Stimulated activated CD4-positive, alpha-beta T cell treated with anti-CD3 and anti-CD28 coated beads, Interleukin-1b, Interleukin-23, amount 100 ng/mL, for 4 hours (primary cell): Measurements from ENCODE around the gene PHF12.
"Not testable (repeated sequence)": the region's sequence is repeated elsewhere in the genome, so short reads cannot be mapped to it uniquely, and the experiment has no call there.

Experiments
- DNase-seq, 2 donors: peaks; one replicate each; pipeline ENCODE4 v3.0.0-alpha.2; 2020; ENCODE audit warnings: low read depth in 2 of 2

PHF12 gene

DNA sequence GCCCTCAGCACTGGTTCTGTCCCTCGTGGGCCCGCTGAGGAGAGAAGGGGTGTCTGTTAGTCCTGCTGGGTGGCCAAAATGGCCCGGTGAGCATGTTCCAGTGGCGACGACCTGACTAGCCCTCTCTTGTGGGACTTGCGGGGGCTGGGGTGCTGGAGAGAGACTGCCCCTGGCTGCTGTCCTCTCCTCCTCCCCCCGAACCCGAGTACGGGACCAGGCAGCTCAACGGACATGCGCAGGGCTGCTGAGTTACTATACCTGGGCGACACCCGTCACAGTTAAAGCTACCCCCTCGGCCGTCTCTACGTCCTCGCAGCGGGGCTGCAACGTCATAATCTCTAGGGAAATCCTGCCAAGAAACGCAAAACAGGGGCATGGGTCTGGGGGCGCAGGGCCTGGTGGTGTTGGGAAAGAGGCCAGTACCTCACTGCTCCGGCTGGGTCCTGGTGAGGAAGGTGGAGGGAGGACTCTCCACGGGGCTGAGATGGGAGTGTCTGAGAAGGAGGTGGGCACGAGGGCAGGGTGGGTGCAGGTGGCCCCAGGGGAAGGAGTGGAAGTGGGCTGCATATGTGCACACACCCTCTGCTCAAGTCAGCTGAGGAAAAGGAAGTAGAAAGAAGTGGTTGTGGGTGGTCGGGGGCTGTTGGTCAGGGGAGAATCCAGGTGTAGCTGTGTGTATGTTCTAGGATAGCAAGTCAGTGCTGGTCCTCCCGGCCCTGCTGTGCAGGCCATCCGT lies 67.2 kb downstream of the PHF12 start:
- no peak for DNase-seq

GRCh38 chr17:28882154-28882895 lies 69.0 kb downstream of the PHF12 start:
- no peak for DNase-seq

DNA sequence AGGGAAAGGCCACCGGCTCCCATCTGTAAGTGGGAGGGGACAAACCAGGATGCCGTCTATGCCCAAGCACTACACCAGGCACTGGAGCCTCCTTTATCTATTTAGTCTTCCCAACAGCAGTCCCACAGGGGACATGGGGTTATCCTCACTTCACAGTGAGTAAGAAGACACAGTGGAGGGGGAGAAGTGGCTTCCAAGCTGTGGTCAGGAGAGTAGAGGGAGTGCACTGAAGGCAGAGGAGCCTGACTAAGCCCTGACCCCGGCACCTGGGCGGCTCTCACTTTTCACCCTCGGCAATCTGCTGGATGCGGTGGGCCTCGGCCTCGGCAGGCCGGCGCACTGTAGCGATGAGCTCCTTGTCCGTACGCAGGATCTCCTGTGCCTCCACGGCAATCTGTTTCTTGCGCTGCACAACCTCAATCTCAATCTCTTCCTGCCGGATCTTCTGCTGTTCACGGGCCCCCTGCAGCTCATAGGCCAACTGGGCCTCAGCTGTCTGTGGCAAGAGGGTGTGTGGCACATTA lies 69.7 kb downstream of the PHF12 start:
- DNase-seq, result no peak

- no peak for DNase-seq
Observed at GRCh38 chr17:28880572-28880945, 70.8 kb downstream of the PHF12 start.

DNA sequence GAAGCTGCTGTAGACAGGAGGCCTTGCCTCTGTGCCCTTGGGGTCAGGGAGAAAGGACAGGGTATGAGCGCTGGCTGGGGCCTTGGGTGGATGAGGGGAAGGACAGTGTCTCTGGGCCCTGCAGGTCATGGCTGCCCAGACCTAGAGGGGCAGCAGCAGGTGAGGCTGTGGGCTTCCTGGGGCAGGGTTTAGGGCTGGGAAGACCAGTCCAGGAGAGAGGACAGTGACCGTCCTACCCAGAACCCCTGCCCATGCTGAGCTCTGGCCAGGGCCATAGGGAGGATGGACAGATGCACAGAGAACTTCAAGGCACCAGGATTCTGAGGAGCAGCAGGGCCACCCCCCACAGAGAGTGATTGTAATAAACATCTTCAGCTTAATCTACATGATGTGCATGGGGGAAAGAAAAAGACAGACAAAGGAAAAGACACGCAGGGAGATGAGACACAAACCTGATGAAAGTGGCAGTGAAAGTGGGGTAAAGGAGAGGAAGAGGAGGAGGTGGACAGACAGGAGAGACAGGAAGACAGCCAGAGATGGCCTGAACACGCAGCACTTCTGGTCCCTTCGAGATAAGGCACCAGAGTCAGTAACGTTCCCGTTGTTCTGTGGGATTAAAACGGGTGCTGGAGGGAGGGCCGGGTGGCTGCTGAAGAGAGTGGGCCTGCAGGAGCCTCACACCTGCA lies 71.3 kb downstream of the PHF12 start:
- no peak for DNase-seq

- no peak for DNase-seq
Observed at GRCh38 chr17:28878981-28879380, 72.3 kb downstream of the PHF12 start.

GRCh38 chr17:28878158-28878910 lies 73.0 kb downstream of the PHF12 start:
- no peak for DNase-seq

DNA sequence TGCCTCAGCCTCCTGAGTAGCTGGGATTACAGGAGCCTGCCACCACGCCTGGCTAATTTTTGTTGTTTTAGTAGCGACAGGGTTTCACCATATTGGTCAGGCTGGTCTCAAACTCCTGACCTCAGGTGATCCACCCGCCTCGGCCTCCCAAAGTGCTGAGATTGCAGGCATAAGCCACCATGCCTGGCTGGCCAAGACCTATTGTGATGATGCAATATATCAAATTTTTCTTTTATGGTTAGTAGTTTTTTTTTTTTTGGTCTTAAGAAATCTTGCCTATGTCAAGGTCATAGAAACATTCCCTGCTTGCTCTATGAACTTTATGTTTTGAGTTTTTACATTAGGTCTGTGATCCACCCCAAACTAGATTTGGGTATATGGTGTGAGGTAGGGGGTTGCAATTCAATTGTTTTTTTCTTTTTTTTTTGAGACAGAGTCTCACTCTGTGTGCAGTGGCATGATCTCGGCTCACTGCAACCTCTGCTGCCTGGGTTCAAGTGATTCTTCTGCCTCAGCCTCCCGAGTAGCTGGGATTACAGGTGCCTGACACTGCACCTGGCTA lies 74.1 kb downstream of the PHF12 start:
- DNase-seq, result not testable (repeated sequence)

GRCh38 chr17:28875848-28876550 lies 75.3 kb downstream of the PHF12 start:
- DNase-seq, result no peak

DNA sequence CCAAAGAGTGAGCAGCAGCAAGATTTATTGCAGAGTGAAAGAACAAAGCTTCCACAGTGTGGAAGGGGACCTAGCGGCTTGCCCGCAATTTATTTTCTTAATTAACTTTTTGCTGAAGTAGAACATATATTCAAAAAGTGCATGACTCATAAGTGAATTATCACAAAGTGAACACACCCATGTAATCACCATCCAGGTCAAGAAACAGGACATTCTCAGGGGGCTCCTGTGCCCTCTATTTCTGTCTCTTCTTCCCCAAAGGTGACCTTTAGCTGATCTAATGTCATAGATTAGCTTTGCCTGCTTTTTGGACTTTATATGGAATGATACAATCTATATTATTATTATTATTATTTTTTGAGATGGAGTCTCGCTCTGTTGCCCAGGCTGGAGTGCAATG lies 76.6 kb downstream of the PHF12 start:
- DNase-seq, result no peak

- no peak for DNase-seq
Observed at GRCh38 chr17:28873839-28874238, 77.5 kb downstream of the PHF12 start.

DNA sequence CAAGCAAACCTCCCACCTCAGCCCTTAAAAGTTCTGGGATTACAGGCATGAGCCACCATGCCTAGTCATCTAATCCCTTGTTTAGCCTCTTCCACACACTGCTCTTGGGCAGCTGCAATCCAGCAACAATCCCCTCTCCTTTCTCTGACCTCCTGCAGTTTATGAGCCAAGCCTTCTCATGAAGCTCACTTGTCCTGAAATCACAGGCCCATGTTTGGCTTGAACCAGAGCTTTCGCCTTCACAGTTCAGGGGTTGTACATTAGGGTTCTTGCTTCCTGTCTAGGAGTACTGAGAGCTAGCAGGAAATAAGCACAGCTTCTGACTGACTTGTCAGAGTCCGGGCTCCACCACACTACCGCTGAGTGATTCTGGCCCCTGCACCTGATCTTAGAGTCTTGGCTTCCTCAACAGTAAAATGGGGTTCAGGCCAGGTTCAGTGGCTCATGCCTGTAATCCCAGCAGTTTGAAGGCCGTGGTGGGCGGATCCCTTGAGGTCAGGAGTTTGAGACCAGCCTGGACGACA lies 80.2 kb downstream of the PHF12 start:
- DNase-seq, result no peak

DNA sequence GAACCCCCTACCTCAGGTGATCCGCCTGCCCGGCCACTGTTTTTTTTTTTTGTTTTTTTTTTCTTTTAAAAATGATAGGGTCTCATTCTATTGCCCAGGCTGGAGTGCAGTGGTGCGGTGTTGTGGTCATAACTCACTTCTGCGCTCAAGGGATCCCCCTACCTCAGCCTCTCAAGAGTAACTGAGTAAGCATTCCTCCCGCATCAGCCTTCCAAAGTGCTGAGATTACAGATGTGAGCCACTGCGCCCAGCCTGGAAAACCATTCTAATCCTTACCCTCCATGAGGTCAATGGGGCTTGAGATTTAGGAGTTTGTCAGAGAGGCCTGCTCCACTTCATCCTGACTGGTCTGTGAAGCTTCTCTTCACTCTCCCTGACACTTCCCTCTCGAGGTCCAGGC lies 84.0 kb downstream of the PHF12 start:
- no peak for DNase-seq

DNA sequence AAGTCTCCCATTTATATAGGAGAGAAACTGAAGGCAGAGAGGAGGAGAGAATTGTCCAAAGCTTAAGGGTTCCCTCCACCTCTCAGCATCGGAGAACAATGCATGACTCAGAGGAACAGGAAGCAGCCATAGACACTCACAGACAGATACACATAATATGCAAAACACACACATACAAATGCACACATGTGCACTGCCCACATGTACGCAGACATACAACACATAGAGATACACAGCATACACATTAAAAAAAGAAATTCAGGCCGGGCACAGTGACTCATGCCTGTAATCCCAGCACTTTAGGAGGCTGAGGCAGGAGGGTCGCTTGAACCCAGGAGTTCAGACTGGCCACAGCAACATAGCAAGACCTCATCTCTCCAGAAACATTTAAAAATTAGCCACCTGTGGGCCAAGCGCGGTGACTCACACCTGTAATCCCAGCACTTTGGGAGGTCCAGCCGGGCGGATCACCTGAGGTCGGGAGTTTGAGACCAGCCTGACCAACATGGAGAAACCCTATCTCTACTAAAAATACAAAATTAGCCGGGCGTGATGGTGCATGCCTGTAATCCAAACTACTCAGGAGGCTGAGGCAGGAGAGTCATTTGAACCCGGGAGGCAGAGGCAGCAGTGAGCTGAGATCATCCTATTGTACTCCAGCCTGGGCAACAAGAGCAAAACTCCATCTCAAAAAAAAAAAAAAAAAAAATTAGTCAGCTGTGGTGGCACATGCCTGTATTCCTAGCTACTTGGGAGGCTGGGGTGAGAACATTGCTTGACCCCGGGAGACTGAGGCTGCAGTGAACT lies 85.2 kb downstream of the PHF12 start:
- no peak for DNase-seq

- no peak for DNase-seq
Observed at GRCh38 chr17:28864991-28865849, 86.1 kb downstream of the PHF12 start.

DNA sequence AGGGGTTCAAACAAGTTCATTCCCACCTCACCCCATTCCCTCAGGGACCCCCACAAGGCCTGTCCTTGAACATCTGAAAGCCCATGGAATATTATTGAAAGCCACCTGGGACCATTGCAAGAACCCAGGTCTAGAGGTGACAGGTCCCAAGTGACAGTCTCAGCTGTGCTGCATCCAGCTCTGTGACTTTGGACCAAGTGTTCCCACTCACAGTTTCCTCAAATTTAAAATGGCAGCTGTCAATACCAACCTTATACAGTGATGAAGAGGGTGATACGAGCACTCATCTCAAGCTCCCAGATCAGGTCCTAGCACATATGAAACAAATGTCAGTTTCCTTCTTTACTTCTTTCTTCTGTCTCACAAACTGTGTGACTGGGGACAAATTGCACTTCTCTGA lies 87.4 kb downstream of the PHF12 start:
- no peak for DNase-seq

GRCh38 chr17:28862561-28862960 lies 88.8 kb downstream of the PHF12 start:
- DNase-seq, result no peak

- no peak for DNase-seq
Observed at GRCh38 chr17:28861393-28862203, 89.7 kb downstream of the PHF12 start.
